ENCODE data around the gene MAML2. TPM values are rescaled to one million over a fixed set of nuclear protein-coding genes. Genes with fewer than 3 reads are reported as not detected.

MAML2 gene
- polyA plus RNA-seq, 3 donors: 30.1 to 32.2 (median 32.0) TPM

GRCh38 chr11:96026310-96026709 lies 316.7 kb downstream of the MAML2 start:
- no peak for DNase-seq (ENCODE audit: extremely low read depth in 1 of 11, low read depth in 9 of 11, low spot score in 4 of 11)

- no peak for DNase-seq (ENCODE audit: extremely low read depth in 1 of 11, low read depth in 9 of 11, low spot score in 4 of 11)
Measured at GRCh38 chr11:96024666-96025065, 318.3 kb downstream of the MAML2 start.

- no peak for DNase-seq (ENCODE audit: extremely low read depth in 1 of 11, low read depth in 9 of 11, low spot score in 4 of 11)
Measured at GRCh38 chr11:96023275-96023674, 319.7 kb downstream of the MAML2 start.

- no peak for DNase-seq (ENCODE audit: extremely low read depth in 1 of 11, low read depth in 9 of 11, low spot score in 4 of 11)
Measured at GRCh38 chr11:96021901-96022650, 320.9 kb downstream of the MAML2 start.

- no peak for DNase-seq (ENCODE audit: extremely low read depth in 1 of 11, low read depth in 9 of 11, low spot score in 4 of 11)
Measured at GRCh38 chr11:96019810-96020747, 322.9 kb downstream of the MAML2 start.

- no peak for DNase-seq (ENCODE audit: extremely low read depth in 1 of 11, low read depth in 9 of 11, low spot score in 4 of 11)
Measured at GRCh38 chr11:96019281-96019680, 323.7 kb downstream of the MAML2 start.

GRCh38 chr11:96017856-96018255 lies 325.1 kb downstream of the MAML2 start:
- no peak for DNase-seq (ENCODE audit: extremely low read depth in 1 of 11, low read depth in 9 of 11, low spot score in 4 of 11)

GRCh38 chr11:96016978-96017502 lies 326.0 kb downstream of the MAML2 start:
- no peak for DNase-seq (ENCODE audit: extremely low read depth in 1 of 11, low read depth in 9 of 11, low spot score in 4 of 11)

GRCh38 chr11:96015906-96016565 lies 327.0 kb downstream of the MAML2 start:
- no peak for DNase-seq (ENCODE audit: extremely low read depth in 1 of 11, low read depth in 9 of 11, low spot score in 4 of 11)

- DNase-seq (ENCODE audit: extremely low read depth in 1 of 11, low read depth in 9 of 11, low spot score in 4 of 11): no peak
Measured at GRCh38 chr11:96014217-96014616, 328.8 kb downstream of the MAML2 start.

- no peak for DNase-seq (ENCODE audit: extremely low read depth in 1 of 11, low read depth in 9 of 11, low spot score in 4 of 11)
Measured at GRCh38 chr11:96013461-96014213, 329.4 kb downstream of the MAML2 start.

- DNase-seq (ENCODE audit: extremely low read depth in 1 of 11, low read depth in 9 of 11, low spot score in 4 of 11): peak; percentile 61 to 89 (median 71)
Measured at GRCh38 chr11:96012086-96012824, 330.7 kb downstream of the MAML2 start.

- no peak for DNase-seq (ENCODE audit: extremely low read depth in 1 of 11, low read depth in 9 of 11, low spot score in 4 of 11)
Measured at GRCh38 chr11:96010683-96011082, 332.3 kb downstream of the MAML2 start.

- DNase-seq (ENCODE audit: extremely low read depth in 1 of 11, low read depth in 9 of 11, low spot score in 4 of 11): no peak
Measured at GRCh38 chr11:96008161-96008720, 334.8 kb downstream of the MAML2 start.

- DNase-seq (ENCODE audit: extremely low read depth in 1 of 11, low read depth in 9 of 11, low spot score in 4 of 11): no peak
Measured at GRCh38 chr11:96006037-96006436, 337.0 kb downstream of the MAML2 start.

GRCh38 chr11:96004862-96005261 lies 338.1 kb downstream of the MAML2 start:
- no peak for DNase-seq (ENCODE audit: extremely low read depth in 1 of 11, low read depth in 9 of 11, low spot score in 4 of 11)

GRCh38 chr11:96002754-96003290 lies 340.2 kb downstream of the MAML2 start:
- no peak for DNase-seq (ENCODE audit: extremely low read depth in 1 of 11, low read depth in 9 of 11, low spot score in 4 of 11)

Data from renal cortex interstitium (tissue), 11 donors.